RWPE1 (cell line): ENCODE results near the gene SGTA.

Source experiments
- CTCF ChIA-PET: fragments of 350-600 bp; sonication (Branson Sonifier 250); formaldehyde crosslinking; extraction: SDS; loops from one replicate; lab custom pipeline; 2021; lab: Yijun Ruan, JAX
- POLR2A ChIA-PET: fragments of 400-600 bp; formaldehyde crosslinking; extraction: SDS; loops from one replicate; lab custom pipeline; 2020; ENCODE audit warnings: antibody characterized with exemption; ENCODE audit not compliant: low non-redundant PET; lab: Yijun Ruan, JAX
- DNase-seq: peaks from one replicate; pipeline ENCODE4 v3.0.0; 2012; ENCODE audit warnings: low spot score
- H3K27ac ChIP-seq: fragments of 450-650 bp; 2 replicates; pipeline ENCODE4 v1.5.1; 2017
- CTCF ChIP-seq: fragments of 450-650 bp; conservative IDR thresholded peaks from 2 replicates; pipeline ENCODE4 v1.5.1; 2017; ENCODE audit warnings: low read depth, mild to moderate bottlenecking

The SGTA gene

GRCh38 chr19:2782936-2783780, at the start of gene SGTA:
Gene SGTA (minus strand): TSS chr19:2783273. CDS start chr19:2769068, 14,205 bp downstream.
- DNase-seq: peak; percentile 97
- TF ChIP-seq CTCF: peak; percentile 44
- peak within 1 kb of the TSS; percentile 79 for H3K27ac ChIP-seq
- POLR2A ChIA-PET: no interaction called here
- CTCF ChIA-PET: interaction anchor here (1.1 kb wide), 1 partner anchor 135 kb away, joined by 3 read pairs; no protein-coding TSS in a partner anchor

- no peak for TF ChIP-seq CTCF
- DNase-seq: no peak
- CTCF ChIA-PET: interaction anchor here (0.6 kb wide), 1 partner anchor 191 kb away, joined by 5 read pairs; no protein-coding TSS in a partner anchor
- POLR2A ChIA-PET: no interaction called here
- no peak overlapping the region for H3K27ac ChIP-seq
These were observed 44.9 kb upstream of the SGTA start for GRCh38 chr19:2827840-2828489.

- no peak for DNase-seq
- POLR2A ChIA-PET: no interaction called here
- CTCF ChIA-PET: interaction anchor here (0.6 kb wide), 2 partner anchors 170 to 190 kb away, joined by 3 to 5 read pairs; no protein-coding TSS in a partner anchor
- no peak overlapping the region for H3K27ac ChIP-seq
- no peak for TF ChIP-seq CTCF
These were observed 43.9 kb upstream of the SGTA start for GRCh38 chr19:2827022-2827421.

GRCh38 chr19:2824129-2824528, 41.1 kb upstream of the SGTA start:
- ChIA-PET CTCF (no interaction called here), POLR2A (no interaction called here)
- no peak for DNase-seq
- H3K27ac ChIP-seq: 0 out of 2 replicates have a peak overlapping the region, but pooled peaks have one; percentile 17
- TF ChIP-seq CTCF: no peak

GRCh38 chr19:2823646-2824045, 40.6 kb upstream of the SGTA start:
- no peak for TF ChIP-seq CTCF
- DNase-seq: no peak
- ChIA-PET CTCF (no interaction called here), POLR2A (no interaction called here)
- 0 out of 2 replicates have a peak overlapping the region, but pooled peaks have one; percentile 17 for H3K27ac ChIP-seq

GRCh38 chr19:2822846-2823245, 39.8 kb upstream of the SGTA start:
- CTCF ChIA-PET: interaction anchor here (0.6 to 0.8 kb wide), 2 partner anchors 16 to 49 kb away, joined by 3 read pairs; no protein-coding TSS in a partner anchor

More at GRCh38 chr19:2822846-2823245, 39.8 kb upstream of the SGTA start:
- no peak for TF ChIP-seq CTCF
- DNase-seq: no peak
- peak overlapping the region; percentile 4; the same call in 1 of the 2 replicates for H3K27ac ChIP-seq
- POLR2A ChIA-PET: no interaction called here
